HL-60 (cell line): ENCODE data around the gene GDF15.

ENCODE experiments used
- CTCF ChIP-seq: IDR thresholded peaks from one replicate; pipeline ENCODE4 v1.5.1; 2011; ENCODE audit warnings: low read length, control low read depth, inconsistent platforms; ENCODE audit not compliant: insufficient read depth
- POLR2AphosphoS5 ChIP-seq: IDR thresholded peaks from 2 replicates; pipeline ENCODE4 v1.6.1; 2012; ENCODE audit warnings: low read depth

GRCh38 chr19:18433015-18433691, 47.2 kb downstream of the GDF15 start:
- TF ChIP-seq CTCF: no peak
- TF ChIP-seq POLR2AphosphoS5: no peak
